GM12878 (cell line): Measurements from ENCODE around the gene RAP2B. TPM values are rescaled to one million over a fixed set of nuclear protein-coding genes. Genes with fewer than 3 reads are reported as not detected.
"Not testable (repeated sequence)": the region's sequence is repeated elsewhere in the genome, so short reads cannot be mapped to it uniquely, and the experiment has no call there.

Experiments
- ATAC-seq: fragments of 200-7000 bp; cut with Tn5 transposase; 3 replicates; pipeline ENCODE4 v1.9.1; 2020; ENCODE audit warnings: mild to moderate bottlenecking, moderate library complexity
- BruUV-seq: library from RNA; stranded (reverse); fragments of 400-500 nt; replicated peaks from 2 replicates; lab custom pipeline; 2021; lab: Mats Ljungman, UMichigan
- CTCF ChIA-PET: fragments of 300-600 bp; sonication (Branson Sonifier 250); formaldehyde crosslinking; extraction: SDS; loops from one replicate; lab custom pipeline; 2021; ENCODE audit warnings: inconsistent platforms; lab: Yijun Ruan, JAX
- POLR2A ChIA-PET: fragments of 350-600 bp; formaldehyde crosslinking; extraction: SDS; loops from one replicate; lab custom pipeline; 2021; ENCODE audit warnings: inconsistent platforms; lab: Charles Lee
- RAD21 ChIA-PET: fragments of 300-600 bp; sonication (Branson Sonifier 250); formaldehyde crosslinking; loops from one replicate; lab custom pipeline; 2023; ENCODE audit warnings: antibody characterized with exemption; ENCODE audit not compliant: unreplicated experiment; lab: Charles Lee
- SMC1A ChIA-PET: fragments of 300-600 bp; sonication (Branson Sonifier 250); formaldehyde crosslinking; loops from one replicate; lab custom pipeline; 2023; ENCODE audit not compliant: unreplicated experiment, uncharacterized antibody; lab: Charles Lee
- DNase-seq: peaks from one replicate; pipeline ENCODE4 v3.0.0-alpha.2; 2011; ENCODE audit warnings: low read depth, low spot score
- FAIRE-seq: peaks from 3 replicates; lab custom pipeline; 2011; peaks lifted over from hg19 to GRCh38; lab: Jason Lieb, UNC
- H2AFZ ChIP-seq: 2 replicates; pipeline ENCODE4 v1.6.0; 2011; ENCODE audit warnings: low read depth, low read length, control low read depth; ENCODE audit not compliant: control insufficient read depth
- H3K27ac ChIP-seq: 2 replicates; pipeline ENCODE4 v1.5.1; 2011; ENCODE audit warnings: control low read depth; ENCODE audit not compliant: control insufficient read depth, insufficient read depth
- H3K27me3 ChIP-seq, 2 experiments: replicated peaks in 1 of 2; 2 replicates each; pipeline versions ENCODE4 v1.6.0 to v1.6.1; 2011; ENCODE audit warnings: low read length in 1 of 2; ENCODE audit not compliant: control insufficient read depth in 2 of 2, insufficient read depth in 2 of 2
- H3K36me3 ChIP-seq, 2 experiments: 2 replicates each; pipeline ENCODE4 v1.5.1; 2011; ENCODE audit warnings: low read length in 1 of 2; ENCODE audit not compliant: control insufficient read depth in 2 of 2, insufficient read depth in 2 of 2
- H3K4me1 ChIP-seq: 2 replicates; pipeline ENCODE4 v1.6.1; 2011; ENCODE audit warnings: mild to moderate bottlenecking, low read length, moderate library complexity, mixed read lengths; ENCODE audit not compliant: control insufficient read depth, insufficient read depth
- H3K4me2 ChIP-seq: 2 replicates; pipeline ENCODE4 v1.6.0; 2011; ENCODE audit warnings: control low read depth; ENCODE audit not compliant: control insufficient read depth, insufficient read depth
- H3K4me3 ChIP-seq: fragments of 200-600 bp; sonication (generic); 2 replicates; pipeline ENCODE4 v1.5.1; 2016
- H3K79me2 ChIP-seq: 2 replicates; pipeline ENCODE4 v1.6.0; 2011; ENCODE audit warnings: low read length; ENCODE audit not compliant: control insufficient read depth, insufficient read depth
- H3K9ac ChIP-seq: 2 replicates; pipeline ENCODE4 v1.8.0; 2011; ENCODE audit warnings: low read length, control low read depth, mixed read lengths; ENCODE audit not compliant: control insufficient read depth, insufficient read depth
- H3K9me3 ChIP-seq: replicated peaks from 3 replicates; pipeline ENCODE4 v1.5.1; 2011; ENCODE audit warnings: mild to moderate bottlenecking, low read length; ENCODE audit not compliant: control insufficient read depth, insufficient read depth
- H4K20me1 ChIP-seq: 2 replicates; pipeline ENCODE4 v1.6.0; 2011; ENCODE audit not compliant: control insufficient read depth, insufficient read depth
- BACH1 ChIP-seq: fragments of 450-650 bp; IDR thresholded peaks from 2 replicates; pipeline ENCODE4 v1.6.1; 2017; ENCODE audit warnings: mild to moderate bottlenecking, borderline replicate concordance
- HCFC1 ChIP-seq: fragments of 150-350 bp; IDR thresholded peaks from 2 replicates; pipeline ENCODE4 v1.6.1; 2014; ENCODE audit warnings: low read length
- JUND ChIP-seq: IDR thresholded peaks from 2 replicates; pipeline ENCODE4 v1.6.1; 2012; ENCODE audit warnings: low read depth, mild to moderate bottlenecking, low read length, improper control_type of control experiment, moderate library complexity
- LARP7 ChIP-seq: fragments of 450-650 bp; IDR thresholded peaks from 2 replicates; pipeline ENCODE4 v1.6.1; 2017; ENCODE audit warnings: mild to moderate bottlenecking
- MLLT1 ChIP-seq: fragments of 450-650 bp; IDR thresholded peaks from 2 replicates; pipeline ENCODE4 v1.6.1; 2016; ENCODE audit warnings: mild to moderate bottlenecking
- MTA2 ChIP-seq: fragments of 450-650 bp; IDR thresholded peaks from 2 replicates; pipeline ENCODE4 v1.6.1; 2016; ENCODE audit warnings: low read depth, mild to moderate bottlenecking, moderate library complexity
- POLR2A ChIP-seq: IDR thresholded peaks from 2 replicates; pipeline ENCODE4 v1.6.1; 2011; ENCODE audit warnings: low read depth, mild to moderate bottlenecking, low read length
- POU2F2 ChIP-seq: IDR thresholded peaks from 3 replicates; pipeline ENCODE4 v1.6.1; 2011; ENCODE audit warnings: low read depth, mild to moderate bottlenecking, low read length, borderline replicate concordance
- RAD51 ChIP-seq: fragments of 450-650 bp; IDR thresholded peaks from 2 replicates; pipeline ENCODE4 v1.6.1; 2016; ENCODE audit warnings: moderate library complexity, mild to moderate bottlenecking, inconsistent platforms
- SIN3A ChIP-seq: IDR thresholded peaks from 2 replicates; pipeline ENCODE4 v1.6.1; 2012; ENCODE audit warnings: low read depth, low read length, improper control_type of control experiment
- TCF3 ChIP-seq: IDR thresholded peaks from 2 replicates; pipeline ENCODE4 v1.6.1; 2012; ENCODE audit warnings: low read depth, mild to moderate bottlenecking, low read length, borderline replicate concordance; ENCODE audit not compliant: insufficient read depth
- YBX1 ChIP-seq: fragments of 450-650 bp; IDR thresholded peaks from 2 replicates; pipeline ENCODE4 v1.6.1; 2016; ENCODE audit warnings: antibody characterized with exemption
- ZZZ3 ChIP-seq: IDR thresholded peaks from 2 replicates; pipeline ENCODE4 v1.6.1; 2011; ENCODE audit warnings: low read depth; ENCODE audit not compliant: control insufficient read depth, insufficient read length
- WGBS: methylation state at CpG from one replicate; pipeline ENCODE4 v1.1.6; 2016; ENCODE audit warnings: low lambda C conversion rate; ENCODE audit not compliant: insufficient replicate concordance, insufficient coverage; ENCODE audit errors: missing lambda C conversion rate; 5-methylcytosine and 5-hydroxymethylcytosine counted together
- in situ Hi-C: fragments of 300-500 bp; cut with MboI; formaldehyde crosslinking; loops from 9 replicates; pipeline ENCODE4 v1.14.3; 2018; ENCODE audit warnings: mixed read lengths
- intact Hi-C: fragments of 100-400 bp; cut with micrococcal nuclease; formaldehyde crosslinking; loops from one replicate; pipeline ENCODE4 v1.14.2; 2022; ENCODE audit not compliant: unreplicated experiment
- polyA plus RNA-seq, 11 experiments: library from polyadenylated mRNA; depleted of rRNA in 4 of 11; unstranded in 6 of 11; stranded (reverse) in 5 of 11; fragments of >200 nt; fragmentation: Nextera tagmentation in 4 of 11; fragmentation: Illumina TruSeq in 1 of 11; extraction: Ambion mirVana in 4 of 11; extraction: Trizol in 1 of 11; gene quantifications; 1 replicate in 1 of 11; 2 replicates in 10 of 11; pipeline versions ENCODE4 v1.2.1 to v1.2.3, GENCODE V29; 2011 to 2016; ENCODE audit warnings: inconsistent platforms in 2 of 11, missing spikeins in 2 of 11, low read depth in 1 of 11
- total RNA-seq, 4 experiments: library from RNA; depleted of rRNA in 3 of 4; stranded (reverse); fragments of >200 nt in 3 of 4; fragmentation: Illumina TruSeq in 1 of 4; extraction: Trizol in 1 of 4; gene quantifications; 2 replicates each; pipeline versions ENCODE4 v1.2.1 to v1.2.3, GENCODE V29; 2013 to 2021
- TF ChIP-seq, protein P1 (sequence below): IDR thresholded peaks from 2 replicates; pipeline ENCODE4 v1.6.1; 2012; ENCODE audit warnings: low read depth, low read length, improper control_type of control experiment
- TF ChIP-seq, protein P2 (sequence below): fragments of 450-650 bp; IDR thresholded peaks from 2 replicates; pipeline ENCODE4 v1.6.1; 2014; ENCODE audit warnings: mild to moderate bottlenecking

Gene RAP2B
- total and polyA plus RNA-seq, 10 of the 15 experiments (the other 5 are each of a cell fraction or from before 2014, with no cell fraction given) = 5.9 to 21.3 (median 12.0) TPM

GRCh38 chr3:153190923-153191322 lies 28.9 kb downstream of the RAP2B start (continued):
- TF ChIP-seq MLLT1 = no peak
- no peak for TF ChIP-seq POU2F2
- TF ChIP-seq, protein P1, sequence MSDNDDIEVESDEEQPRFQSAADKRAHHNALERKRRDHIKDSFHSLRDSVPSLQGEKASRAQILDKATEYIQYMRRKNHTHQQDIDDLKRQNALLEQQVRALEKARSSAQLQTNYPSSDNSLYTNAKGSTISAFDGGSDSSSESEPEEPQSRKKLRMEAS = no peak

DNA sequence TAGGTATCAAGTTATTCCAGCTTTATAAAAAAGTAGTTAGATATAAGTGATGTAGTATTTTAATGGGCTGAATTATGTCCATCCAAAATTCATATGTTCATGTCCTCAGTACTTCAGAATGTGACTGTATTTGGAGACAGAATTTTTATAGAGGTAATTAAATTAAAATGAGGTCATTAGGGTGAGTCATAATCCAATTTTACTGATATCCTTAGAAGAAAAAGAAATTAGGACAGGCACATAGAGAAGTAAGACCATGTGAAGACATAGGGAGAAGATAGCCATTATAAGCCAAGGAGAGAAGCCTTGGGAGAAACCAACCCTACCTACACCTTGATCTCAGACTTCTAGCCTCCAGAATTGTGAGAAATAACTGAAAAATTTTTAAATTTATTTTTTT lies 30.3 kb downstream of the RAP2B start:
- H3K27me3 ChIP-seq = no peaks in the 10 kb centered on the region
- no peaks in the 10 kb centered on the region for H3K36me3 ChIP-seq
- ChIA-PET RAD21 (no interaction called here), SMC1A (no interaction called here), POLR2A (no interaction called here), CTCF (interaction anchor here (0.6 kb wide), 1 partner anchor 46 kb away, joined by 4 read pairs; no protein-coding TSS in a partner anchor)
- no peak overlapping the region for H2AFZ ChIP-seq
- no peak for ATAC-seq
- FAIRE-seq = no peak
- no peak overlapping the region for H3K4me2 ChIP-seq
- no peaks in the 10 kb centered on the region for H3K4me1 ChIP-seq
- TF ChIP-seq TCF3 (no peak), SIN3A (no peak), RAD51 (no peak), POLR2A (no peak), YBX1 (no peak), LARP7 (no peak), ZZZ3 (no peak), HCFC1 (no peak), MTA2 (no peak), JUND (no peak), BACH1 (no peak), POU2F2 (no peak)
- TF ChIP-seq, protein P2, sequence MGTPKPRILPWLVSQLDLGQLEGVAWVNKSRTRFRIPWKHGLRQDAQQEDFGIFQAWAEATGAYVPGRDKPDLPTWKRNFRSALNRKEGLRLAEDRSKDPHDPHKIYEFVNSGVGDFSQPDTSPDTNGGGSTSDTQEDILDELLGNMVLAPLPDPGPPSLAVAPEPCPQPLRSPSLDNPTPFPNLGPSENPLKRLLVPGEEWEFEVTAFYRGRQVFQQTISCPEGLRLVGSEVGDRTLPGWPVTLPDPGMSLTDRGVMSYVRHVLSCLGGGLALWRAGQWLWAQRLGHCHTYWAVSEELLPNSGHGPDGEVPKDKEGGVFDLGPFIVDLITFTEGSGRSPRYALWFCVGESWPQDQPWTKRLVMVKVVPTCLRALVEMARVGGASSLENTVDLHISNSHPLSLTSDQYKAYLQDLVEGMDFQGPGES = no peak
- no TSS peak for BruUV-seq
- H3K27ac ChIP-seq = no peak overlapping the region
- H3K9ac ChIP-seq = no peak overlapping the region
- intact Hi-C loops (no loop called here), in situ Hi-C loops (no loop called here)
- H3K9me3 ChIP-seq = no peaks in the 10 kb centered on the region
- no peaks in the 10 kb centered on the region for H3K79me2 ChIP-seq
- no peaks in the 10 kb centered on the region for H4K20me1 ChIP-seq
- DNase-seq = no peak
- no peak overlapping the region for H3K4me3 ChIP-seq

- H2AFZ ChIP-seq, BruUV-seq, H3K36me3 ChIP-seq, H3K4me2 ChIP-seq, SMC1A ChIA-PET, H3K9me3 ChIP-seq, H3K27me3 ChIP-seq, H4K20me1 ChIP-seq, intact Hi-C loops, H3K27ac ChIP-seq, H3K9ac ChIP-seq, DNase-seq, H3K4me1 ChIP-seq, FAIRE-seq, H3K4me3 ChIP-seq, H3K79me2 ChIP-seq, in situ Hi-C loops, ATAC-seq, CTCF ChIA-PET, RAD21 ChIA-PET, POLR2A ChIA-PET: not testable (repeated sequence)
- 89% methylated on average over 12 of the region's 12 CpGs for WGBS
Observed at GRCh38 chr3:153193786-153194476, 31.9 kb downstream of the RAP2B start.
